ENCODE measurements around the gene CKAP2L.

Gene CKAP2L

GRCh38 chr2:112694182-112694581 lies 70.2 kb downstream of the CKAP2L start:
- H3K4me3 ChIP-seq = no peak overlapping the region
- in situ Hi-C loops (cut with MboI; ENCODE audit: low sequenced_read_pairs) = no loop called here
- H3K9me3 ChIP-seq = no peaks in the 10 kb centered on the region
- no peaks in the 10 kb centered on the region for H3K27me3 ChIP-seq (ENCODE audit: low read depth)
- no peak for DNase-seq (ENCODE audit: low spot score in 2 of 2)
- H3K4me1 ChIP-seq = no peaks in the 10 kb centered on the region
- H3K36me3 ChIP-seq (replicated peaks) = no peaks in the 10 kb centered on the region

GRCh38 chr2:112693596-112693995 lies 70.8 kb downstream of the CKAP2L start:
- DNase-seq (ENCODE audit: low spot score in 2 of 2) = no peak
- Histone ChIP-seq H3K4me1 (no peaks in the 10 kb centered on the region), H3K9me3 (no peaks in the 10 kb centered on the region), H3K4me3 (no peak overlapping the region), H3K27me3 (ENCODE audit: low read depth) (no peaks in the 10 kb centered on the region), H3K36me3 (replicated peaks) (no peaks in the 10 kb centered on the region)
- in situ Hi-C loops (cut with MboI; ENCODE audit: low sequenced_read_pairs) = no loop called here

GRCh38 chr2:112692918-112693317 lies 71.5 kb downstream of the CKAP2L start:
- in situ Hi-C loops (cut with MboI; ENCODE audit: low sequenced_read_pairs) = no loop called here
- Histone ChIP-seq H3K4me3 (no peak overlapping the region), H3K4me1 (no peaks in the 10 kb centered on the region), H3K9me3 (no peaks in the 10 kb centered on the region), H3K36me3 (replicated peaks) (no peaks in the 10 kb centered on the region), H3K27me3 (ENCODE audit: low read depth) (no peaks in the 10 kb centered on the region)
- no peak for DNase-seq (ENCODE audit: low spot score in 2 of 2)

GRCh38 chr2:112692495-112692911 lies 71.9 kb downstream of the CKAP2L start:
- no peak for DNase-seq (ENCODE audit: low spot score in 2 of 2)
- H3K4me1 ChIP-seq = no peaks in the 10 kb centered on the region
- H3K9me3 ChIP-seq = no peaks in the 10 kb centered on the region
- no peaks in the 10 kb centered on the region for H3K36me3 ChIP-seq (replicated peaks)
- in situ Hi-C loops (cut with MboI; ENCODE audit: low sequenced_read_pairs) = no loop called here
- no peak overlapping the region for H3K4me3 ChIP-seq
- no peaks in the 10 kb centered on the region for H3K27me3 ChIP-seq (ENCODE audit: low read depth)

GRCh38 chr2:112691881-112692281 lies 72.5 kb downstream of the CKAP2L start:
- H3K9me3 ChIP-seq = no peaks in the 10 kb centered on the region
- in situ Hi-C loops (cut with MboI; ENCODE audit: low sequenced_read_pairs) = no loop called here
- no peak overlapping the region for H3K4me3 ChIP-seq
- H3K27me3 ChIP-seq (ENCODE audit: low read depth) = no peaks in the 10 kb centered on the region
- H3K4me1 ChIP-seq = no peaks in the 10 kb centered on the region
- DNase-seq (ENCODE audit: low spot score in 2 of 2) = no peak
- H3K36me3 ChIP-seq (replicated peaks) = no peaks in the 10 kb centered on the region

- Histone ChIP-seq H3K4me3 (no peak overlapping the region), H3K36me3 (replicated peaks) (no peaks in the 10 kb centered on the region), H3K4me1 (no peaks in the 10 kb centered on the region), H3K27me3 (ENCODE audit: low read depth) (no peaks in the 10 kb centered on the region), H3K9me3 (no peaks in the 10 kb centered on the region)
- in situ Hi-C loops (cut with MboI; ENCODE audit: low sequenced_read_pairs) = no loop called here
- peak; percentile 29 to 69 for DNase-seq (ENCODE audit: low spot score in 2 of 2)
These were observed 73.5 kb downstream of the CKAP2L start for GRCh38 chr2:112690853-112691401.

GRCh38 chr2:112688086-112688880 lies 76.1 kb downstream of the CKAP2L start:
- Histone ChIP-seq H3K27me3 (ENCODE audit: low read depth) (no peaks in the 10 kb centered on the region), H3K9me3 (no peaks in the 10 kb centered on the region), H3K36me3 (replicated peaks) (no peaks in the 10 kb centered on the region), H3K4me3 (no peak overlapping the region), H3K4me1 (no peaks in the 10 kb centered on the region)
- DNase-seq (ENCODE audit: low spot score in 2 of 2) = no peak
- in situ Hi-C loops (cut with MboI; ENCODE audit: low sequenced_read_pairs) = no loop called here

- Histone ChIP-seq H3K4me1 (no peaks in the 10 kb centered on the region), H3K9me3 (no peaks in the 10 kb centered on the region), H3K27me3 (ENCODE audit: low read depth) (no peaks in the 10 kb centered on the region), H3K36me3 (replicated peaks) (no peaks in the 10 kb centered on the region), H3K4me3 (no peak overlapping the region)
- in situ Hi-C loops (cut with MboI; ENCODE audit: low sequenced_read_pairs) = no loop called here
- DNase-seq (ENCODE audit: low spot score in 2 of 2) = no peak
These were observed 76.9 kb downstream of the CKAP2L start for GRCh38 chr2:112687522-112687921.
